Type B pancreatic cell (in vitro differentiated cells): ENCODE measurements around the gene SNAI3. TPM values are rescaled to one million over a fixed set of nuclear protein-coding genes. Genes with fewer than 3 reads are reported as not detected.

Source experiments
- DNase-seq: peaks from one replicate; pipeline ENCODE4 v3.0.0; 2021; ENCODE audit warnings: mixed read lengths; ENCODE audit not compliant: unreplicated experiment; ENCODE audit errors: extremely low spot score
- H3K27ac Mint-ChIP-seq: 2 replicates; pipeline ENCODE4 v1.8.0; 2021; ENCODE audit warnings: mild to moderate bottlenecking, mixed read lengths
- H3K27me3 Mint-ChIP-seq: 2 replicates; pipeline ENCODE4 v1.8.0; 2021; ENCODE audit warnings: mixed read lengths
- H3K36me3 Mint-ChIP-seq: 2 replicates; pipeline ENCODE4 v1.8.0; 2021; ENCODE audit warnings: mixed read lengths
- H3K4me1 Mint-ChIP-seq: one replicate; pipeline ENCODE4 v1.8.0; 2021; ENCODE audit warnings: mixed read lengths; ENCODE audit not compliant: unreplicated experiment
- H3K4me3 Mint-ChIP-seq: 2 replicates; pipeline ENCODE4 v1.8.0; 2021; ENCODE audit warnings: mild to moderate bottlenecking, mixed read lengths
- H3K9me3 Mint-ChIP-seq: 2 replicates; pipeline ENCODE4 v1.8.0; 2021; ENCODE audit warnings: mixed read lengths
- CTCF ChIP-seq: fragments of 200-600 bp; sonication (generic); conservative IDR thresholded peaks from 2 replicates; pipeline ENCODE4 v1.5.0; 2021; ENCODE audit warnings: antibody characterized with exemption, mild to moderate bottlenecking
- total RNA-seq: library from RNA; stranded (reverse); gene quantifications from 2 replicates; pipeline ENCODE4 v1.2.1, GENCODE V29; 2021; ENCODE audit warnings: low replicate concordance

Gene SNAI3
- total RNA-seq, 1 donor from 2014 or later = 0.68 TPM

DNA sequence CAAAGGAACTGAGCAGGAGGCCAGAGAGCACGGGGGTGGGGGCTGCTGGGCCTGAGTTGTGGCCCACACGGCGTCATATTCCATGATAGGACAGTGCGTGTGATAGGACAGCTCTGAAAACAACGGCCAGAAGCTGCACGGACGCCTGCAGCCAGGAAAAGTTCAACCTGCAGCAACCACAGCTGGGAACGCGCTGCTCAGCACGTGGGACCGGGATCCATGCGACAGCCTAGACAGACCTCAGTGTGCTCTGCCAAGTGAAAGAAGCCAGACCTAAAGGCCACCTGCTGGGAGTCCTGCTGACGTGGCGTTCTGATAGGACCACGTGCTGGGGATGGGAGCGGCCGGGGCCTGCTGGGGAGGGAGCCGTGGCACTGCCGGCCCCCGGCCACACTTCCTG is 41.6 kb upstream of the SNAI3 start:
- Mint-ChIP-seq H3K4me3 (no peak overlapping the region), H3K27ac (no peak overlapping the region), H3K9me3 (no peaks in the 10 kb centered on the region), H3K4me1 (no peaks in the 10 kb centered on the region), H3K36me3 (no peaks in the 10 kb centered on the region), H3K27me3 (no peaks in the 10 kb centered on the region)
- no peak for DNase-seq
- TF ChIP-seq CTCF = no peak

- no peak overlapping the region for H3K27ac Mint-ChIP-seq
- no peak for TF ChIP-seq CTCF
- no peaks in the 10 kb centered on the region for H3K36me3 Mint-ChIP-seq
- H3K27me3 Mint-ChIP-seq = no peaks in the 10 kb centered on the region
- H3K4me3 Mint-ChIP-seq = no peak overlapping the region
- no peak for DNase-seq
- no peaks in the 10 kb centered on the region for H3K9me3 Mint-ChIP-seq
- H3K4me1 Mint-ChIP-seq = no peaks in the 10 kb centered on the region
These were observed 40.7 kb upstream of the SNAI3 start for GRCh38 chr16:88726981-88727380.

DNA sequence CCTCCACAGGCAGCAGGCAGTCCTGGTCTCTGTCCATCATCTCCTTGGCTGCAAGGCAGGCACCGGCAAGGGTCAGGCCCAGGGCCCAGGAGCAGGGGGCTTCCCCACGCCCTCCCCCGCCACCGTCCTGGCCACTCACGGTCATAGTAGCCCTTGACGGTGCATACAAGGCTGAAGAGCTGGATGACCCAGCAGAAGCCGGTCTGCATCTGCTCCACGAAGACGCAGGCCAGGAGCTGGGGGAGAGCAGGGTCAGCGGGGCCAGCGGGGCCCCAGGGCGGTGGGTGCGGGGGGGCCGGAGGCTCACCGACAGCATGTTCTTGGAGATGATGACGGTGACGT is 40.1 kb upstream of the SNAI3 start:
- Mint-ChIP-seq H3K36me3 (no peaks in the 10 kb centered on the region), H3K27me3 (no peaks in the 10 kb centered on the region), H3K4me3 (no peak overlapping the region), H3K4me1 (no peaks in the 10 kb centered on the region), H3K27ac (no peak overlapping the region), H3K9me3 (no peaks in the 10 kb centered on the region)
- DNase-seq = no peak
- TF ChIP-seq CTCF = no peak

GRCh38 chr16:88725609-88726407 is 39.5 kb upstream of the SNAI3 start:
- Mint-ChIP-seq H3K9me3 (no peaks in the 10 kb centered on the region), H3K36me3 (no peaks in the 10 kb centered on the region), H3K4me1 (no peaks in the 10 kb centered on the region), H3K27me3 (no peaks in the 10 kb centered on the region), H3K4me3 (no peak overlapping the region), H3K27ac (no peak overlapping the region)
- DNase-seq = no peak
- no peak for TF ChIP-seq CTCF

GRCh38 chr16:88724855-88725555 is 38.7 kb upstream of the SNAI3 start:
- no peaks in the 10 kb centered on the region for H3K9me3 Mint-ChIP-seq
- H3K27ac Mint-ChIP-seq = no peak overlapping the region
- DNase-seq = no peak
- H3K36me3 Mint-ChIP-seq = no peaks in the 10 kb centered on the region
- H3K4me3 Mint-ChIP-seq = no peak overlapping the region
- H3K4me1 Mint-ChIP-seq = no peaks in the 10 kb centered on the region
- H3K27me3 Mint-ChIP-seq = no peaks in the 10 kb centered on the region
- no peak for TF ChIP-seq CTCF
